Measurements from ENCODE around the gene VAV2.

DNA sequence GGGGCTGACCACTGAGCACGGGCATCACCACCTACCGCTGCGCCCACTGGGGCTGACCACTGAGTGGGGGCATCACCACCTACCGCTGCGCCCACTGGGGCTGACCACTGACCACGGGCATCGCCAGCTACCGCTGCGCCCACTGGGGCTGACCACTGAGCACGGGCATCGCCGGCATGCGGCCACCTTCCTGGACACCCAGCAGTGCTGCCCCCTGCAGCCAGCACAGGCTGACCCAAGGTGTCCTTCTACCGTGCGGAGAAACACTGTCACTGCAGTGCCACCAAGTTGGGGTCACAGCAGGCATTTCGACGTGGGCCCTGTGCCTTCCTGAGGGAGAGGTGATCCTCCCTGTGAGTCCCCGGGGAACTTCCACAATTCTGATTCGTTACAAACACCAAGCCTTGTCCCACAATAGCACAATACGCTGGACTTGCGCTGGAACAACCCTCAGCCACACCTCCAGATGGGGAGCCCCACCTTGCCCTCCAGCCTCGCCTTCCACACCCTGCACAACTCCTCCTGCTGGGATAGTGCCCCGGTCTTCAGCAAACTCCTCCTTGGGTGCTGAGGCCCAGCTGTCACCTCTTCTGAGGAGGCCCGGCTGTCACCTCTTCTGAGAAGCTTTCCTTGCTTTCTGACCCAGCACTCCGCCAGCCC lies 163.7 kb downstream of the VAV2 start:
- TF ChIP-seq, protein P1, sequence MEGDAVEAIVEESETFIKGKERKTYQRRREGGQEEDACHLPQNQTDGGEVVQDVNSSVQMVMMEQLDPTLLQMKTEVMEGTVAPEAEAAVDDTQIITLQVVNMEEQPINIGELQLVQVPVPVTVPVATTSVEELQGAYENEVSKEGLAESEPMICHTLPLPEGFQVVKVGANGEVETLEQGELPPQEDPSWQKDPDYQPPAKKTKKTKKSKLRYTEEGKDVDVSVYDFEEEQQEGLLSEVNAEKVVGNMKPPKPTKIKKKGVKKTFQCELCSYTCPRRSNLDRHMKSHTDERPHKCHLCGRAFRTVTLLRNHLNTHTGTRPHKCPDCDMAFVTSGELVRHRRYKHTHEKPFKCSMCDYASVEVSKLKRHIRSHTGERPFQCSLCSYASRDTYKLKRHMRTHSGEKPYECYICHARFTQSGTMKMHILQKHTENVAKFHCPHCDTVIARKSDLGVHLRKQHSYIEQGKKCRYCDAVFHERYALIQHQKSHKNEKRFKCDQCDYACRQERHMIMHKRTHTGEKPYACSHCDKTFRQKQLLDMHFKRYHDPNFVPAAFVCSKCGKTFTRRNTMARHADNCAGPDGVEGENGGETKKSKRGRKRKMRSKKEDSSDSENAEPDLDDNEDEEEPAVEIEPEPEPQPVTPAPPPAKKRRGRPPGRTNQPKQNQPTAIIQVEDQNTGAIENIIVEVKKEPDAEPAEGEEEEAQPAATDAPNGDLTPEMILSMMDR (conservative IDR thresholded peaks at IDR 0.05; ENCODE audit: low read depth, low read length): no peak
- TF ChIP-seq EZH2phosphoT487 (IDR thresholded peaks at IDR 0.05; ENCODE audit: borderline replicate concordance, low read length): no peak
